ENCODE results near the gene NF2. TPM values are rescaled to one million over a fixed set of nuclear protein-coding genes. Genes with fewer than 3 reads are reported as not detected.

Gene NF2
- total and polyA plus RNA-seq, 2 experiments from 2014 or later, result 14.4 to 54.5 TPM

DNA sequence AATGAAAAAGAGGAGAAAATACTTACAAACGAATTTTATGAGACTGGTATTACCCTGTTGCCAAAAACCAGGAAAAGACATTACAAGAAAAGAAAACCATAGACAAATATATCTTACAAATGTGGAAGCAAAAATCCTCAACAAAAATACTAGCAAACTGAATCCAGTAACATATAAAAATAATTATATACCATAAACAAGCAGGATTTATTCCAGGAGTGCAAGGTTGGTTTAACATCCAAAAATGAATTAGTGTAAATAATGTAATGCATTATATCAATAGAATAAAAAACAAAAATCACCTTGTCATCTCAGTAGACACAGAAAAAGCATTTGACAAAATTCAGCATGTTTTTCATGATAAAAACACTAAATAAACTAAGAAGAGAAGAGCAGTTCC, 7.3 kb downstream of the NF2 start (continued):
- TF ChIP-seq ZNF114 (CRISPR knock-in tag; IDR thresholded peaks at IDR 0.05), result no peak
- TF ChIP-seq, protein P1, sequence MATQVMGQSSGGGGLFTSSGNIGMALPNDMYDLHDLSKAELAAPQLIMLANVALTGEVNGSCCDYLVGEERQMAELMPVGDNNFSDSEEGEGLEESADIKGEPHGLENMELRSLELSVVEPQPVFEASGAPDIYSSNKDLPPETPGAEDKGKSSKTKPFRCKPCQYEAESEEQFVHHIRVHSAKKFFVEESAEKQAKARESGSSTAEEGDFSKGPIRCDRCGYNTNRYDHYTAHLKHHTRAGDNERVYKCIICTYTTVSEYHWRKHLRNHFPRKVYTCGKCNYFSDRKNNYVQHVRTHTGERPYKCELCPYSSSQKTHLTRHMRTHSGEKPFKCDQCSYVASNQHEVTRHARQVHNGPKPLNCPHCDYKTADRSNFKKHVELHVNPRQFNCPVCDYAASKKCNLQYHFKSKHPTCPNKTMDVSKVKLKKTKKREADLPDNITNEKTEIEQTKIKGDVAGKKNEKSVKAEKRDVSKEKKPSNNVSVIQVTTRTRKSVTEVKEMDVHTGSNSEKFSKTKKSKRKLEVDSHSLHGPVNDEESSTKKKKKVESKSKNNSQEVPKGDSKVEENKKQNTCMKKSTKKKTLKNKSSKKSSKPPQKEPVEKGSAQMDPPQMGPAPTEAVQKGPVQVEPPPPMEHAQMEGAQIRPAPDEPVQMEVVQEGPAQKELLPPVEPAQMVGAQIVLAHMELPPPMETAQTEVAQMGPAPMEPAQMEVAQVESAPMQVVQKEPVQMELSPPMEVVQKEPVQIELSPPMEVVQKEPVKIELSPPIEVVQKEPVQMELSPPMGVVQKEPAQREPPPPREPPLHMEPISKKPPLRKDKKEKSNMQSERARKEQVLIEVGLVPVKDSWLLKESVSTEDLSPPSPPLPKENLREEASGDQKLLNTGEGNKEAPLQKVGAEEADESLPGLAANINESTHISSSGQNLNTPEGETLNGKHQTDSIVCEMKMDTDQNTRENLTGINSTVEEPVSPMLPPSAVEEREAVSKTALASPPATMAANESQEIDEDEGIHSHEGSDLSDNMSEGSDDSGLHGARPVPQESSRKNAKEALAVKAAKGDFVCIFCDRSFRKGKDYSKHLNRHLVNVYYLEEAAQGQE (IDR thresholded peaks at IDR 0.05; ENCODE audit: unreplicated experiment), result no peak

DNA sequence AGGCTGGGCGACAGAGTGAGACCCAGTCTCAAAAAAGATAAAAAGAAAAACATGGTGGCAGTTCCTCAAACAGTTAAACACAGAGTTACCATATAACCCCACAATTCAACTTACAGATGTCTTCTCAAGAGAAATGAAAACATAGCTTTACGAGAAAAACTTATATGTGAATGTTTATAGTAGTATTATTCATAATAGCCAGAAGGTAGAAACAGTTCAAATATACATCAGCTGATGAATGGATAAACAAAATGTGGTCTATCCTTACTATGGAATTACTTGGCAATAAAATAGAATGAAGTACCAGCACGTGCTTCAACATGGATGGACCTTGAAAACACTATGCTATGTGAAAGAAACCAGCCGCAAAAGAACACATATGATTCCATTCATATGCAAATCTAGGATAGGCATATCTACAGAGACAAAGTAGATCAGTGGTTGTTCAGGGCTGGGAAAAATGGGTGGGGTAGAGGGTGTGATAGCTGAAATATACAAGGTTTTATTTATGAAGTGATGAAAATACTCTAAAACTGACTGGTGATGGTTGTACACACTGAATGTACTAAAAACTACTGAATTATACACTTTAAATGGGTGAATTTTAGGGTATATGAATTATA, 12.4 kb downstream of the NF2 start:
- peaks cover 7% of the 10 kb centered on the region; the same call in 1 of the 2 replicates for H4K20me1 ChIP-seq (replicated peaks; ENCODE audit: insufficient read depth)
- TF ChIP-seq, protein P1 (IDR thresholded peaks at IDR 0.05; ENCODE audit: unreplicated experiment), result no peak
- no peak for TF ChIP-seq NANOG (IDR thresholded peaks at IDR 0.05; ENCODE audit: borderline replicate concordance)
- no peak for TF ChIP-seq STAT1 (IDR thresholded peaks at IDR 0.05; ENCODE audit: unreplicated experiment)
- DNase-seq (ENCODE audit: low spot score) (no peak), ATAC-seq (no peak)
- H3F3A ChIP-seq (replicated peaks; ENCODE audit: low read depth), result no peaks in the 10 kb centered on the region
- Mint-ChIP-seq H3K4me3 (no peak overlapping the region), H3K9me3 (no peaks in the 10 kb centered on the region), H3K36me3 (ENCODE audit: low read depth) (no peaks in the 10 kb centered on the region), H3K27ac (no peak overlapping the region), H3K4me1 (peaks cover 16% of the 10 kb centered on the region), H3K27me3 (ENCODE audit: insufficient read depth, low read depth, poor library complexity) (peaks cover 1% of the 10 kb centered on the region)
- H3K79me2 ChIP-seq (replicated peaks; ENCODE audit: insufficient read depth), result peaks cover 81% of the 10 kb centered on the region
- H2AFZ ChIP-seq, result no peak overlapping the region
- no peak overlapping the region for H3K4me3 ChIP-seq
- no peaks in the 10 kb centered on the region for H3K9me2 ChIP-seq (ENCODE audit: insufficient read depth)
- no peaks in the 10 kb centered on the region for H3K27me3 ChIP-seq (ENCODE audit: insufficient read depth)
- no peak overlapping the region for H3K4me2 ChIP-seq
- no peaks in the 10 kb centered on the region for H3K36me3 ChIP-seq (ENCODE audit: insufficient read depth)
- H3K4me1 ChIP-seq (ENCODE audit: insufficient read depth), result peaks cover 10% of the 10 kb centered on the region
- H3K27ac ChIP-seq (ENCODE audit: low read depth), result no peak overlapping the region
